Transverse colon (tissue), 4 donors: ENCODE measurements around the gene NFIA. TPM values are rescaled to one million over a fixed set of nuclear protein-coding genes. Genes with fewer than 3 reads are reported as not detected.
A peak's percentile ranks its signal among the peaks of the same experiment; 100 is the strongest.

Experiments
- DNase-seq: peaks from one replicate; pipeline ENCODE4 v3.0.0-alpha.2; 2019
- H3K27ac ChIP-seq, 4 donors: fragments of 200-600 bp; sonication (generic); 2 replicates each; pipeline ENCODE4 v1.5.1; 2016 to 2018; ENCODE audit warnings: inconsistent platforms in 4 of 4
- H3K27me3 ChIP-seq: fragments of 200-600 bp; sonication (generic); 2 replicates; pipeline ENCODE4 v1.5.1; 2017; ENCODE audit warnings: inconsistent platforms
- H3K36me3 ChIP-seq, 4 donors: fragments of 200-600 bp; sonication (generic); 2 replicates each; pipeline ENCODE4 v1.5.1; 2017 to 2019; ENCODE audit warnings: inconsistent platforms in 4 of 4
- H3K4me1 ChIP-seq, 4 donors: fragments of 200-600 bp; sonication (generic); 2 replicates each; pipeline ENCODE4 v1.5.1; 2017 to 2020; ENCODE audit warnings: inconsistent platforms in 4 of 4
- H3K4me3 ChIP-seq, 4 donors: fragments of 200-600 bp; sonication (generic); 1 replicate in 1 of 4; 2 replicates in 3 of 4; pipeline versions ENCODE4 v1.5.1 to v1.6.1; 2017 to 2019; ENCODE audit warnings: inconsistent platforms in 4 of 4
- H3K9me3 ChIP-seq, 2 donors: fragments of 200-600 bp; sonication (generic); 2 replicates each; pipeline ENCODE4 v1.5.1; 2017 to 2019; ENCODE audit warnings: inconsistent platforms in 2 of 2
- EP300 ChIP-seq: sonication (generic); formaldehyde crosslinking; IDR thresholded peaks from one replicate; pipeline ENCODE4 v1.6.1; 2017; ENCODE audit warnings: antibody characterized with exemption, low read depth
- POLR2A ChIP-seq: fragments of 450-650 bp; IDR thresholded peaks from one replicate; pipeline ENCODE4 v1.6.1; 2016; ENCODE audit warnings: antibody characterized with exemption, mild to moderate bottlenecking, moderate library complexity
- POLR2AphosphoS5 ChIP-seq, 3 donors: sonication (generic); formaldehyde crosslinking; IDR thresholded peaks; one replicate each; pipeline ENCODE4 v1.6.1; 2016; ENCODE audit warnings: antibody characterized with exemption in 3 of 3
- WGBS, 2 donors: methylation state at CpG; one replicate each; pipeline ENCODE4 v1.1.5; 2018; ENCODE audit warnings: low coverage in 1 of 2; 5-methylcytosine and 5-hydroxymethylcytosine counted together
- in situ Hi-C, 4 donors: fragments of 200-750 bp; cut with MboI; loops; one replicate each; pipeline versions ENCODE4 v1.15.0 to v1.15.1; 2017; ENCODE audit warnings: low sequenced_read_pairs in 3 of 4, low pct_ligation_motif_present in 1 of 4, low pct_unique_long_range_greater_than_20kb in 1 of 4
- intact Hi-C: fragments of 100-400 bp; cut with DNase I; formaldehyde crosslinking; loops from one replicate; pipeline ENCODE4 v1.15.1; 2023; ENCODE audit warnings: low total_unique reads
- total RNA-seq, 4 donors: library from RNA; depleted of rRNA; stranded (reverse); fragments of >200 nt; gene quantifications; one replicate each; pipeline ENCODE4 v1.1.0, GENCODE V29; 2016
- TF ChIP-seq, protein P1 (sequence below), 5 experiments: fragments of 200-600 bp in 3 of 5; fragments of 450-650 bp in 2 of 5; sonication (generic) in 3 of 5; IDR thresholded peaks; 1 replicate in 2 of 5; 2 replicates in 3 of 5; pipeline ENCODE4 v1.5.1; 2016 to 2017; ENCODE audit warnings: antibody characterized with exemption in 5 of 5, inconsistent platforms in 3 of 5, mild to moderate bottlenecking in 2 of 5, moderate library complexity in 1 of 5

NFIA gene
- total RNA-seq, 4 donors from 2014 or later = 17.3 to 37.2 (median 29.8) TPM

DNA sequence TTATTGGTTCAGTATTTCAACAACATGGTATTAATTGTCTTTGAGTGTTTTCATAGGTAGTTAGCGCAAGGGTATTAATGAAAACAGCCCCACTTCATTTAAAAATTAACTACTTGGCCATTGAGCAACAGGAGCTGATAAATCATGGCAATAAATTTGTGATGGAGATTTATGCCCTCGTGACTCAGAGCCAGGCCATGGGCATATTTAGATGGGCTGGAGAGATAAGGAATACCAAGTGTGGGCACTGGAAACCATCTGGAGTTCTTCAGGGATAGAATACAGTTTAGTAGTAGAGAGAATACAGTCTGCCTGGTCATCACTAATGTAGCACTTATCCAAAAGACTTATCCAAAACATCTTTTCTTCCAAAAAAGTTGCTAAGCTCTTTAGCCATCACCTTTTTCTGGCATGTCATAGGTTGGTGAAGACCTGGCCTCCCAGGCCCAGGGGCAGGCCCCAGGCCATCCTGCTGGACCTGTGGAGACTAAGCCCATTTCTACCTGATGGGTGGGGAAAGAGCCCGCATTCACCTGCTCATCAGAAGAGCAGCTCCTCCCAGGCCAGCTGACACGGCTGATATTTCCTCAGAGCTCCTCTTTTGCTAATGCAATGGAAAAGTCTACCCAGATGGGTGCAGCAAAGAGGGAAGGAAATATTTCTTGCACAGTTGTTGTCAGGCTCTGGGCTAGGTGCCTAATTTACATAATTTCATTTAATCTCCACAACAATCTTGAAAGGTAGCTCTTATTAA is 404.6 kb downstream of the NFIA start:
- in situ Hi-C loops = no loop called here
- Histone ChIP-seq H3K27ac (no peak overlapping the region), H3K36me3 (no peaks in the 10 kb centered on the region), H3K4me1 (peaks cover 0 to 4% (median 0%) of the 10 kb centered on the region in 4 donors), H3K9me3 (no peaks in the 10 kb centered on the region), H3K27me3 (no peaks in the 10 kb centered on the region), H3K4me3 (no peak overlapping the region)
- intact Hi-C loops = no loop called here
- 45 to 66% methylated on average over 2 to 4 of the region's 4 CpGs for WGBS, 2 donors
- no peak for TF ChIP-seq EP300
- TF ChIP-seq, protein P1, sequence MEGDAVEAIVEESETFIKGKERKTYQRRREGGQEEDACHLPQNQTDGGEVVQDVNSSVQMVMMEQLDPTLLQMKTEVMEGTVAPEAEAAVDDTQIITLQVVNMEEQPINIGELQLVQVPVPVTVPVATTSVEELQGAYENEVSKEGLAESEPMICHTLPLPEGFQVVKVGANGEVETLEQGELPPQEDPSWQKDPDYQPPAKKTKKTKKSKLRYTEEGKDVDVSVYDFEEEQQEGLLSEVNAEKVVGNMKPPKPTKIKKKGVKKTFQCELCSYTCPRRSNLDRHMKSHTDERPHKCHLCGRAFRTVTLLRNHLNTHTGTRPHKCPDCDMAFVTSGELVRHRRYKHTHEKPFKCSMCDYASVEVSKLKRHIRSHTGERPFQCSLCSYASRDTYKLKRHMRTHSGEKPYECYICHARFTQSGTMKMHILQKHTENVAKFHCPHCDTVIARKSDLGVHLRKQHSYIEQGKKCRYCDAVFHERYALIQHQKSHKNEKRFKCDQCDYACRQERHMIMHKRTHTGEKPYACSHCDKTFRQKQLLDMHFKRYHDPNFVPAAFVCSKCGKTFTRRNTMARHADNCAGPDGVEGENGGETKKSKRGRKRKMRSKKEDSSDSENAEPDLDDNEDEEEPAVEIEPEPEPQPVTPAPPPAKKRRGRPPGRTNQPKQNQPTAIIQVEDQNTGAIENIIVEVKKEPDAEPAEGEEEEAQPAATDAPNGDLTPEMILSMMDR (IDR thresholded peaks at IDR 0.05) = no peak
- no peak for TF ChIP-seq POLR2AphosphoS5 (IDR thresholded peaks at IDR 0.05)
- TF ChIP-seq POLR2A = no peak
- DNase-seq = no peak

DNA sequence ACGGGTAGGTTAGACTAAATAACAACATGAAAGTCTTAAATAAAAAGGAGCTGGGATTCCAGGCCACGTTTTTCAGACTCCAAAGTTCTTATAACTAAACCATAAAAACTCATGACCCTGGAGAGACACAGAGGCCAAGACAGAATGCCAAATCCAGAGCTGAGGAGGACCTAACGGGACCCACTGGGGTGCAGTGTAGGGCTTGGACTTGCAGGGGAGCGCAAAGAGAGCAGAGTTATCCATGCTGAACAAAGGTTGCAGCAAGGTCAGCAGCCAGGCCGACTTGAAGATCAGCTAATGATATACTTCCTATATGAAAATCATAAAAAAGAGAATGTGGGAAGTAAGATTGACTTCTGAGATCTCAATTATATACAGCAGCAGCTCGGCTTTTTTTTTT is 405.4 kb downstream of the NFIA start:
- no peaks in the 10 kb centered on the region for H3K27me3 ChIP-seq
- no peak overlapping the region for H3K4me3 ChIP-seq
- H3K9me3 ChIP-seq = no peaks in the 10 kb centered on the region
- no peak for DNase-seq
- in situ Hi-C loops = no loop called here
- 54 to 65% methylated on average over 5 to 6 of the region's 6 CpGs for WGBS, 2 donors
- intact Hi-C loops = no loop called here
- H3K4me1 ChIP-seq = peaks cover 0 to 4% (median 0%) of the 10 kb centered on the region in 4 donors
- no peak overlapping the region for H3K27ac ChIP-seq
- no peaks in the 10 kb centered on the region for H3K36me3 ChIP-seq
- TF ChIP-seq POLR2AphosphoS5 (IDR thresholded peaks at IDR 0.05) (no peak), POLR2A (no peak), EP300 (no peak)
- TF ChIP-seq, protein P1 (IDR thresholded peaks at IDR 0.05) = no peak

DNA sequence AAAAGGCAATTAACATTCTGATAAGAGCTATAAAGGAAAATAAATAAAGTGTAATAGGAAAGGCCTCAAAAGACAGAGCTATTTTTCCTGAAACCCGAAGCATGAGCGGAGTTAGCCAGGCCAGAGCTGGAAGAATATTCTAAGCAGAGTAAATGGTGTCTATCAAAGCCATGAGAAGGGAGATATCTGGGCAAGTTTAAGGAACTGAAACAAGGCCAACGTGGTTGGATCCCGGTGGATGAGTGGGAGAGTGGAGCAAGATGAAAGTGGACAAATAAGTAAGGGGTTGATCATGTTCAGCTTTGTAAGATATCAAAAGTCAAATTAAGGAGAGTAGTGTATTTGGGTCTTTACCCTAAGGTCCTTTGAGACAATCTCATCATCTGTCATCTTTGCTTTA is 408.6 kb downstream of the NFIA start:
- H3K27me3 ChIP-seq = no peaks in the 10 kb centered on the region
- intact Hi-C loops (no loop called here), in situ Hi-C loops (no loop called here)
- DNase-seq = no peak
- 71 to 84% methylated on average over 4 of the region's 4 CpGs for WGBS, 2 donors
- peak overlapping the region; percentile 23 to 50 (median 36) for H3K27ac ChIP-seq
- H3K4me1 ChIP-seq = peaks cover 0 to 4% (median 0%) of the 10 kb centered on the region in 4 donors
- H3K36me3 ChIP-seq = no peaks in the 10 kb centered on the region
- H3K4me3 ChIP-seq = no peak overlapping the region
- no peaks in the 10 kb centered on the region for H3K9me3 ChIP-seq
- TF ChIP-seq POLR2AphosphoS5 (IDR thresholded peaks at IDR 0.05) = no peak
- TF ChIP-seq, protein P1 (IDR thresholded peaks at IDR 0.05) = no peak
- TF ChIP-seq POLR2A = no peak
- TF ChIP-seq EP300 = no peak

DNA sequence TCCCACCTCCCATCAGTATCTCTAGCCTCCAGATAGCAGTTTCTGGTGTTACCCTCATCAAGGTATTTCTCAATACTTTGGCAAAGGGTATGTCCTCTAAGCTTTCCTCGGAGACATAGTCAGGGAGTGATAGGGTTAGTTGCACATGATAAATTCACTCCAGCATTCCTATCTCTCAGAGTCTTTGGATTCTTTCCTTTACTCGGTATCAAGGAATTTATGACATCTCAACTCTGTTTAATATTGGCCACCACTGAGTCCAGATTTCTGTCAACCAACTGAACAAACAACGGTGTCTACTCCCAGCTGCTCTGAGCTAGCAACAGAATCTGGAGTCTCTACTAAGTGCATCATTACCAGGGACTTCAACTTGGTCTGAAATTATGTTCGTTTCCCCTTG is 409.1 kb downstream of the NFIA start:
- in situ Hi-C loops (no loop called here), intact Hi-C loops (no loop called here)
- Histone ChIP-seq H3K4me1 (peaks cover 0 to 4% (median 0%) of the 10 kb centered on the region in 4 donors), H3K27ac (peak overlapping the region; percentile 23 to 55 (median 36)), H3K9me3 (no peaks in the 10 kb centered on the region), H3K27me3 (no peaks in the 10 kb centered on the region), H3K36me3 (no peaks in the 10 kb centered on the region), H3K4me3 (no peak overlapping the region)
- DNase-seq = no peak
- WGBS, 2 donors = 58 to 62% methylated on average over 4 of the region's 4 CpGs
- TF ChIP-seq POLR2AphosphoS5 (IDR thresholded peaks at IDR 0.05) (peak in 1 of 3 donors; percentile 58), POLR2A (no peak)
